IMR-90 (cell line): Measurements from ENCODE around the gene CHD2. TPM values are rescaled to one million over a fixed set of nuclear protein-coding genes. Genes with fewer than 3 reads are reported as not detected.

Experiments used
- CHD1 ChIP-seq: IDR thresholded peaks from 2 replicates; pipeline ENCODE4 v1.6.1; 2012; ENCODE audit warnings: low read depth, low read length, improper control_type of control experiment
- MAZ ChIP-seq: IDR thresholded peaks from 2 replicates; pipeline ENCODE4 v1.6.1; 2012; ENCODE audit warnings: low read depth, mild to moderate bottlenecking, low read length, improper control_type of control experiment, moderate library complexity, borderline replicate concordance
- POLR2A ChIP-seq: IDR thresholded peaks from 2 replicates; pipeline ENCODE4 v1.6.1; 2012; ENCODE audit warnings: mild to moderate bottlenecking, low read depth, low read length
- RCOR1 ChIP-seq: IDR thresholded peaks from 2 replicates; pipeline ENCODE4 v1.6.1; 2012; ENCODE audit warnings: mild to moderate bottlenecking, low read length, improper control_type of control experiment; ENCODE audit not compliant: insufficient replicate concordance
- polyA plus RNA-seq, 3 experiments: library from polyadenylated mRNA; depleted of rRNA; stranded (reverse); fragments of >200 nt; gene quantifications; 2 replicates each; pipeline ENCODE4 v1.2.3, GENCODE V29; 2012; ENCODE audit warnings: low replicate concordance in 1 of 3
- total RNA-seq: library from RNA; depleted of rRNA; stranded (reverse); fragments of >200 nt; gene quantifications from 2 replicates; pipeline ENCODE4 v1.2.3, GENCODE V29; 2012
- TF ChIP-seq, protein P1 (sequence below): fragments of 150-350 bp; IDR thresholded peaks from 2 replicates; pipeline ENCODE4 v1.6.1; 2016; ENCODE audit warnings: low read depth, mild to moderate bottlenecking, low read length, moderate library complexity, borderline replicate concordance

Gene CHD2
- total and polyA plus RNA-seq, 2 of the 4 experiments (the other 2 are of a cell fraction) = 44.9 to 64.7 TPM

DNA sequence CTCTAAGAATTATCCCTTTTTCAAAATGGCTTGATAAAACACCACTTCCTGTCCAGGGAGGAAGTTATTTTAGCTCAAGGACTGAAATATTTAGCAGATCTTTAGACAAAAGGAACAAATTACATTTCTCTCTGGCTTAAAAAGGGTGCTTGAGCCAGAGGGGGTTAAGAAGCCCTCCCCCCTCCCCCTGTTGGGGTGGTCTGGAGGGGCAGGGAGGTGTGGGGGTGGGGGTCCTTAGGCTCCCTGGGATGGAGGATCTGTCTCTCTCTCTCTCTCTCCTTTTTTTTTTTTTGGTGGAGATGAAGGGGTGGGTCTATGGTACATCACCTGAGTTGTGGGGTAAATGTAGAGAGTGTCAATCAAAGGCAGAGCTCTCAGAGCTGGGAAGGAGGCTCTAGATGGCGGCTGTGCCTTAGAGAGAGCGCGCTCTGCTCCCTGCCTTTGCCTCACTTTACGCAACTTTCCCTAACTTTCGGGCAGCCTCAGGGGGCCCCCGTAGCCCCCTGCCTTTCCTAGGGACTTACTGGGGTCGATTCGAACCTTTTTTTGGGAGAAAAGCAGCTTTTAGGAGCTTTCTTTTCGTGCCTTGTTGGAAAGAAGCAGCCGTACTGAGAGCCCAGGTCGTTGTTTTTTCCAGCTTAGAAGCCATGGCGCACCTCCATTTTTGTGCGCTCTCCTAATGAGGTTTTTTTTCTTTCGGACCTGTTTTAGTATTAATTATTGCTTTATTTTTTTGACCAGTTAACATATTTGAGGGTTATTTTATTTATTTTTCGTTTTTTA lies at the start of gene CHD2 (continued):
- TF ChIP-seq, protein P1, sequence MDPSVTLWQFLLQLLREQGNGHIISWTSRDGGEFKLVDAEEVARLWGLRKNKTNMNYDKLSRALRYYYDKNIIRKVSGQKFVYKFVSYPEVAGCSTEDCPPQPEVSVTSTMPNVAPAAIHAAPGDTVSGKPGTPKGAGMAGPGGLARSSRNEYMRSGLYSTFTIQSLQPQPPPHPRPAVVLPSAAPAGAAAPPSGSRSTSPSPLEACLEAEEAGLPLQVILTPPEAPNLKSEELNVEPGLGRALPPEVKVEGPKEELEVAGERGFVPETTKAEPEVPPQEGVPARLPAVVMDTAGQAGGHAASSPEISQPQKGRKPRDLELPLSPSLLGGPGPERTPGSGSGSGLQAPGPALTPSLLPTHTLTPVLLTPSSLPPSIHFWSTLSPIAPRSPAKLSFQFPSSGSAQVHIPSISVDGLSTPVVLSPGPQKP = no peak
- 0 out of 2 replicates have a peak, but pooled peaks have one; percentile 22 for TF ChIP-seq CHD1
- no peak for TF ChIP-seq MAZ
- no peak for TF ChIP-seq RCOR1
- TF ChIP-seq POLR2A = peak; percentile 98
